Progenitor cell of endocrine pancreas (in vitro differentiated cells): Measurements from ENCODE around the gene SH3RF2. TPM values are rescaled to one million over a fixed set of nuclear protein-coding genes. Genes with fewer than 3 reads are reported as not detected.
A peak's percentile ranks its signal among the peaks of the same experiment; 100 is the strongest.

Experiments
- DNase-seq: peaks from one replicate; pipeline ENCODE4 v3.0.0; 2021; ENCODE audit warnings: low spot score; ENCODE audit not compliant: unreplicated experiment
- H3K27ac Mint-ChIP-seq: 2 replicates; pipeline ENCODE4 v1.8.0; 2021; ENCODE audit warnings: mild to moderate bottlenecking, moderate library complexity, mixed read lengths
- H3K27me3 Mint-ChIP-seq: 2 replicates; pipeline ENCODE4 v1.8.0; 2021; ENCODE audit warnings: mixed read lengths
- H3K36me3 Mint-ChIP-seq: 2 replicates; pipeline ENCODE4 v1.8.0; 2022; ENCODE audit warnings: mixed read lengths; ENCODE audit not compliant: insufficient read depth
- H3K4me1 Mint-ChIP-seq: 2 replicates; pipeline ENCODE4 v1.8.0; 2021; ENCODE audit warnings: low read depth, mixed read lengths
- H3K4me3 Mint-ChIP-seq: 2 replicates; pipeline ENCODE4 v1.8.0; 2021; ENCODE audit warnings: low read depth, mild to moderate bottlenecking, moderate library complexity, mixed read lengths
- H3K9me3 Mint-ChIP-seq: 2 replicates; pipeline ENCODE4 v1.8.0; 2021; ENCODE audit warnings: low read depth, mixed read lengths
- total RNA-seq: library from RNA; stranded (reverse); gene quantifications from 2 replicates; pipeline ENCODE4 v1.2.1, GENCODE V29; 2021
- TF ChIP-seq, protein P1 (sequence below): fragments of 200-600 bp; sonication (generic); IDR thresholded peaks from one replicate; pipeline ENCODE4 v1.5.0; 2021; ENCODE audit warnings: antibody characterized with exemption, mild to moderate bottlenecking; ENCODE audit not compliant: unreplicated experiment

The SH3RF2 gene
- total RNA-seq, 1 donor from 2014 or later, result 17.6 TPM

GRCh38 chr5:146072595-146072994, 136.2 kb downstream of the SH3RF2 start:
- H3K36me3 Mint-ChIP-seq, result peaks cover 1% of the 10 kb centered on the region
- H3K27ac Mint-ChIP-seq, result no peak overlapping the region
- peaks cover 35% of the 10 kb centered on the region for H3K27me3 Mint-ChIP-seq
- H3K4me3 Mint-ChIP-seq, result no peak overlapping the region
- peaks cover 8% of the 10 kb centered on the region for H3K4me1 Mint-ChIP-seq
- no peaks in the 10 kb centered on the region for H3K9me3 Mint-ChIP-seq
- no peak for DNase-seq
- TF ChIP-seq, protein P1, sequence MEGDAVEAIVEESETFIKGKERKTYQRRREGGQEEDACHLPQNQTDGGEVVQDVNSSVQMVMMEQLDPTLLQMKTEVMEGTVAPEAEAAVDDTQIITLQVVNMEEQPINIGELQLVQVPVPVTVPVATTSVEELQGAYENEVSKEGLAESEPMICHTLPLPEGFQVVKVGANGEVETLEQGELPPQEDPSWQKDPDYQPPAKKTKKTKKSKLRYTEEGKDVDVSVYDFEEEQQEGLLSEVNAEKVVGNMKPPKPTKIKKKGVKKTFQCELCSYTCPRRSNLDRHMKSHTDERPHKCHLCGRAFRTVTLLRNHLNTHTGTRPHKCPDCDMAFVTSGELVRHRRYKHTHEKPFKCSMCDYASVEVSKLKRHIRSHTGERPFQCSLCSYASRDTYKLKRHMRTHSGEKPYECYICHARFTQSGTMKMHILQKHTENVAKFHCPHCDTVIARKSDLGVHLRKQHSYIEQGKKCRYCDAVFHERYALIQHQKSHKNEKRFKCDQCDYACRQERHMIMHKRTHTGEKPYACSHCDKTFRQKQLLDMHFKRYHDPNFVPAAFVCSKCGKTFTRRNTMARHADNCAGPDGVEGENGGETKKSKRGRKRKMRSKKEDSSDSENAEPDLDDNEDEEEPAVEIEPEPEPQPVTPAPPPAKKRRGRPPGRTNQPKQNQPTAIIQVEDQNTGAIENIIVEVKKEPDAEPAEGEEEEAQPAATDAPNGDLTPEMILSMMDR, result no peak

- no peak overlapping the region for H3K4me3 Mint-ChIP-seq
- H3K27ac Mint-ChIP-seq, result peak overlapping the region; percentile 47
- no peak for DNase-seq
- TF ChIP-seq, protein P1, result no peak
- no peaks in the 10 kb centered on the region for H3K9me3 Mint-ChIP-seq
- H3K36me3 Mint-ChIP-seq, result peaks cover 1% of the 10 kb centered on the region
- H3K27me3 Mint-ChIP-seq, result peaks cover 35% of the 10 kb centered on the region
- peaks cover 8% of the 10 kb centered on the region for H3K4me1 Mint-ChIP-seq
Measured at GRCh38 chr5:146073239-146073900, 137.0 kb downstream of the SH3RF2 start.

DNA sequence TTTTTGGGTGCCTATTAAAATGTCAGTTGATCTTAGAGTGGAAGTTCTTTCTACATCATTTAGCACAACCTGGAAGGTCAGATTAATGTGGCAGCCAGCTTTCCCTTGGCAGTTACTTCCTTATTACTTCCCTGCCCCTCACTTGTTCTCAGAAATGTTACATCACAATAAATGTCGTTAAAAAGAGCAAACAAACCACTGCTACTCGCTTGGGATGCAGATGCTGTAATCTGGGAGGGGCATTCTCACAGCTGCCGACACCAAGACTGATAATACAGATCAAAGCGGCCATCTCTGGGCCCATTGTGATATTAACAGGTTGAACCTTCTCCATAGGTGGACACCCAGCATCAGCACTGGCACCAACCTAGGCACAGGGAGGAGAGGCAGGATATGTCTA, 139.7 kb downstream of the SH3RF2 start:
- no peak overlapping the region for H3K4me3 Mint-ChIP-seq
- DNase-seq, result no peak
- H3K4me1 Mint-ChIP-seq, result peaks cover 8% of the 10 kb centered on the region
- H3K27me3 Mint-ChIP-seq, result peaks cover 32% of the 10 kb centered on the region
- no peaks in the 10 kb centered on the region for H3K9me3 Mint-ChIP-seq
- TF ChIP-seq, protein P1, result no peak
- no peak overlapping the region for H3K27ac Mint-ChIP-seq
- peaks cover 1% of the 10 kb centered on the region for H3K36me3 Mint-ChIP-seq

GRCh38 chr5:146076455-146076854, 140.1 kb downstream of the SH3RF2 start:
- H3K4me1 Mint-ChIP-seq, result peaks cover 8% of the 10 kb centered on the region
- DNase-seq, result no peak
- peaks cover 31% of the 10 kb centered on the region for H3K27me3 Mint-ChIP-seq

GRCh38 chr5:146078566-146078965, 142.2 kb downstream of the SH3RF2 start:
- H3K4me1 Mint-ChIP-seq, result peaks cover 2% of the 10 kb centered on the region
- no peak for DNase-seq
- H3K9me3 Mint-ChIP-seq, result no peaks in the 10 kb centered on the region
- TF ChIP-seq, protein P1, result no peak
- no peak overlapping the region for H3K27ac Mint-ChIP-seq
- peaks cover 22% of the 10 kb centered on the region for H3K27me3 Mint-ChIP-seq
- no peak overlapping the region for H3K4me3 Mint-ChIP-seq
- no peaks in the 10 kb centered on the region for H3K36me3 Mint-ChIP-seq

More at GRCh38 chr5:146076455-146076854, 140.1 kb downstream of the SH3RF2 start:
- no peaks in the 10 kb centered on the region for H3K9me3 Mint-ChIP-seq
- TF ChIP-seq, protein P1, result no peak
- peaks cover 1% of the 10 kb centered on the region for H3K36me3 Mint-ChIP-seq
- H3K4me3 Mint-ChIP-seq, result no peak overlapping the region
- no peak overlapping the region for H3K27ac Mint-ChIP-seq
